Motor neuron (in vitro differentiated cells): ENCODE measurements around the gene TMEM94. TPM values are rescaled to one million over a fixed set of nuclear protein-coding genes. Genes with fewer than 3 reads are reported as not detected.

Experiments used
- ATAC-seq, 8 experiments: fragments of 200-7000 bp; cut with Tn5 transposase; replicated peaks in 6 of 8; 2 replicates each; pipeline ENCODE4 v1.8.0; 2021; ENCODE audit warnings: mild to moderate bottlenecking in 8 of 8, moderate library complexity in 8 of 8
- H3K27ac ChIP-seq, 2 donors: fragments of 250-450 bp; sonication (Bioruptor Pico); 2 replicates each; pipeline ENCODE4 v1.9.0; 2021; ENCODE audit warnings: antibody characterized with exemption in 2 of 2, mild to moderate bottlenecking in 2 of 2, moderate library complexity in 1 of 2
- H3K4me1 ChIP-seq, 2 donors: fragments of 250-450 bp; sonication (Bioruptor Pico); replicated peaks in 1 of 2; 2 replicates each; pipeline ENCODE4 v1.6.1; 2021; ENCODE audit warnings: antibody characterized with exemption in 2 of 2, mild to moderate bottlenecking in 2 of 2, moderate library complexity in 1 of 2
- H3K4me3 ChIP-seq, 5 donors: fragments of 250-450 bp; sonication (Bioruptor Pico); 2 replicates each; pipeline ENCODE4 v1.9.0; 2021; ENCODE audit warnings: antibody characterized with exemption in 5 of 5, mild to moderate bottlenecking in 5 of 5, moderate library complexity in 4 of 5
- WGBS, 10 experiments: fragments of 450-650 bp; shearing (Covaris generic); methylation state at CpG; one replicate each; pipeline ENCODE4 v1.0.0; 2022; 5-methylcytosine and 5-hydroxymethylcytosine counted together
- in situ Hi-C, 9 experiments: fragments of 400-800 bp; cut with MboI; loops; one replicate each; pipeline ENCODE4 v1.15.0; 2021; ENCODE audit warnings: low sequenced_read_pairs in 9 of 9, low pct_unique_long_range_greater_than_20kb in 2 of 9; ENCODE audit not compliant: unreplicated experiment in 9 of 9
- total RNA-seq, 8 experiments: library from RNA; unstranded; fragments of 300-600 nt; gene quantifications; 2 replicates each; pipeline versions ENCODE4 v1.2.3 to v1.2.4, GENCODE V29; 2022

The TMEM94 gene
- total RNA-seq, 8 experiments from 2014 or later = 19.3 to 92.7 (median 56.1) TPM

GRCh38 chr17:75505640-75506039 is 49.2 kb downstream of the TMEM94 start:
- Histone ChIP-seq H3K4me1 (peaks cover 18 to 26% of the 10 kb centered on the region in 2 donors), H3K4me3 (no peak overlapping the region), H3K27ac (no peak overlapping the region)
- in situ Hi-C loops = no loop called here
- 80% methylated on average over 1 of the region's 15 CpGs; no CpG with 5 or more reads in 8 of the 10 experiments for WGBS, 10 experiments
- ATAC-seq = no peak

DNA sequence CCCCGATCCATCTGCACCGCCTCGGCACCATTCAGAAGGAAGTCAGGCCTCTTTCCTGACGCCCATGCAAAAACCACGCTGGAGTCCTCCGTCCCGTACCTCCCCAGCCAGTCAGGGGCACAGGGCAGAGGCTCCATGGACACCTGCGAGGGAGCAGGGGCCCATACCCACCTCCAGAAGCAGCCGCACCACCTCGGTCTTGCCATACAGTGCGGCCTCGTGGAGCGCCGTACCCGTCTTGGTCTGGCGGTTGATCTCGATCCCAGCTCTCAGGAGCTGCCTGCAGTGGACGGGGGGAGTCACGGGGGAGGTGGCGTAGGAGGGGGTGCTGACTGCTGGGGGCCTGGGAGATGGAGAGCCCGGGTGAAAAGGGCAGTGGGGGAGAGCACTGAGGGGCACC is 49.7 kb downstream of the TMEM94 start:
- no peak for ATAC-seq
- WGBS, 10 experiments = 93 to 100% (median 100%) methylated on average over 1 to 7 of the region's 21 CpGs; no CpG with 5 or more reads in 6 of the 10 experiments
- in situ Hi-C loops = no loop called here
- H3K4me1 ChIP-seq = peaks cover 18 to 26% of the 10 kb centered on the region in 2 donors
- no peak overlapping the region for H3K27ac ChIP-seq
- H3K4me3 ChIP-seq = no peak overlapping the region

DNA sequence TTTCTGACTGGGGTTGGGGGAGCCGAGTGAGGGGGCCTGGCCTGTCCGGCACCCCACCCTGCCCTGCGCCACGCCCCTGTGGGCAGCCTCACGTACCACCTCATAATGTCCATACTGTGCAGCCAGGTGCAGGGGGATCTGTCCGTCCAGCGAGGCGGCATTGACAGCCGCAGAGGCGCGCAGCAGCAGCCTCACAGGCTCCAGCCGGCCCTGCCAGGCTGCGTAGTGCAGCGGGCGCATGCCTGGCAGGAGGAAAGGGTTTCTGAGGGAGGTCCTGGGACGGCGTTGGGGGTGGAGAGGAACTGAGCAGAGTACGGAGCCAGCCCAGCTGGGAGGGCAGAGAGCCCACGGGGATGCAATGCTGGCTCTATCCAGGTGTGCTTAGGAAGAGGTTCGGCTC is 50.5 kb downstream of the TMEM94 start:
- no peak for ATAC-seq
- in situ Hi-C loops = no loop called here
- Histone ChIP-seq H3K4me3 (no peak overlapping the region), H3K4me1 (peaks cover 18 to 32% of the 10 kb centered on the region in 2 donors), H3K27ac (no peak overlapping the region)
- WGBS, 10 experiments = 93 to 100% (median 97%) methylated on average over 2 to 14 of the region's 20 CpGs; no CpG with 5 or more reads in 6 of the 10 experiments

DNA sequence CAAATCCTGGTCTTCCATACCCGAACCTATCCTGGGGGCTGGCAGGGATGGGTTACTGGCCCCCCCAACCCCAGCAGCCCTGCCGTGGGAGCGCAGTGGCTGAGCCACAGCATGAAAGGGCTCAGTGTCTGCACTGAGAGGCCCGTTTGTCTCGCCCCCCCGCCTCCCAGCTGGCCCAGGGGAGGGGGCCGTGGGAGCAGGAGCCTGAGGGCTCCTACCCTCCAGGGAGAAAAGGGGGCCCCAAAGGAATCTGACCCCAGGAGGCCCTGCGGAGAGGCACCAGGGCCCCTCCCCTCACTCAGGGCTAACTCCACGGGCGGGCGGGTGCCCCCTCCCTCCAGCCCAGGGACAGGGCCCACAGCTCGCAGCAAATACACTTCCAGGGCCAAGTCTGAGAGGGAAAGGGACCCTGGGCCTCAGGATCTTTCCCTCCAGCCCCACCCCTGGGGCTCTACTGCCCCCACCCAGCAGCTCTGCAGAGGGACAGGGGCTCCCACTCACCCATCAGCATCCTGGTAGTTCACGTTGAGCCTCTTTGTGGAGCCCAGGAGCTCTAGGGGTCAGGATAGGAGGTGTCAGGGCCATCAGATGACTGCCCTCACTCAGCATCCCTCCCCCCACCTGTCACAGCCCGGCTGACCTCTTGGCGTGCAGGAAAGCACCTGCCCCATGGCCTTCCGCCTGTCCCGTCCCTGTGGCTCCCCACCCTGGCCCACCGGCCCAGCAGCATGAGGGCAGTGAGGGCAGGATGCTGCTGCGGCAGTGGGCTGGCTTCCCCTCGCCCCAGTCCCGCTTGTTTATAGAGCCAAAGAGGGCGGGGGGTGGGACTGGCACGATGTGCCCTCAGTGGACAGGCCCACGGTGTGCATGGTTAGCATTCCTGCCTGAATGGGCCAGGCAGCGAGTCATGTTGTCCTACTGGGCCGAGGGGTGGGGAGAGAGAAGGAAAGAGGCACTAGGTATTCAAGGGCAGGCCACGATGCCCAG is 51.6 kb downstream of the TMEM94 start:
- peaks cover 18 to 41% of the 10 kb centered on the region in 2 donors for H3K4me1 ChIP-seq
- H3K4me3 ChIP-seq = no peak overlapping the region
- 60 to 100% (median 83%) methylated on average over 1 to 3 of the region's 27 CpGs; no CpG with 5 or more reads in 7 of the 10 experiments for WGBS, 10 experiments
- in situ Hi-C loops = no loop called here
- H3K27ac ChIP-seq = peak overlapping the region in 1 of 2 donors; percentile 70
- ATAC-seq = peak in 5 of 8 experiments; percentile 50 to 73 (median 69)

- no peak overlapping the region for H3K27ac ChIP-seq
- no peak overlapping the region for H3K4me3 ChIP-seq
- H3K4me1 ChIP-seq = peaks cover 21 to 45% of the 10 kb centered on the region in 2 donors
- in situ Hi-C loops = no loop called here
- WGBS, 10 experiments = 42 to 100% (median 90%) methylated on average over 1 to 3 of the region's 5 CpGs; no CpG with 5 or more reads in 5 of the 10 experiments
- ATAC-seq = peak in 3 of 8 experiments; percentile 1 to 3 (median 2)
Measured at GRCh38 chr17:75508931-75509361, 52.5 kb downstream of the TMEM94 start.

DNA sequence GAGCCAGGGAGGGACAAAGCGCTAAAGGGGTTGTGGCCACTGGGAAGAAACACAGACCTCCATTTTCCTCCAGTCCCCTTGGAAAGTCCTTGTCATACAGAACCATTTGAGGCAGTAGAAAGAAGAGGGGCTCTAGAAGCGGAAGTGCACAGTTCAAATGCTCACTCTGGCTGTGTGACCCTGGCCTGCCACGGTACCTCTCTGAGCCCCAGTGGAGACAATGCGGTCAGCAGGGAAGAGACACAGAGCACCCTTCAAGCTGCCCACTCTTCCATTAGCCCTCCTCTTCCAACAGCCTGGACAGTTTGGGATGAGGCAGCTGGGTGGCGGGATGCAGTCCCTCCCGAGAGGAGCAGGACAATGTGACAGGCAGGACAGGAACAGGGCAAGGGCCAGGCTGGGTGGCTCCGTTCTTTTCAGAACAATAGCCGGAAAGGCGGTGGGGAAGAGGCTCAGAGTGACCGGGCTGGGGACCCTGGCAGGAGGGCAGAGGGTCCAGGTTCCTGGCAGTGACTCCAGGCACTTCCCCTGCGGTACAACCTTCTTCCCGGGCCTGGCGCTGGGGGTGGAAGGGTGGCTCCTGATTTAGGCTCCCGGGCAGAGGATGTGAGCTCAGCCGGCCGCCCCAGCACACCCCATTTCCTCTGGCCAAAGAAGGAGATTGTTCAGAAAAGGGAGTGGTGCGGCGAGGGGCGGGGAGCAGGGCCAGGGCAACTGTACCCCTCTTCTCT is 53.3 kb downstream of the TMEM94 start:
- no peak overlapping the region for H3K27ac ChIP-seq
- 82 to 100% (median 100%) methylated on average over 1 to 6 of the region's 19 CpGs; no CpG with 5 or more reads in 3 of the 10 experiments for WGBS, 10 experiments
- in situ Hi-C loops = no loop called here
- ATAC-seq = no peak
- H3K4me1 ChIP-seq = peaks cover 25 to 49% of the 10 kb centered on the region in 2 donors
- no peak overlapping the region for H3K4me3 ChIP-seq

GRCh38 chr17:75511270-75511609 is 54.8 kb downstream of the TMEM94 start:
- no peak overlapping the region for H3K27ac ChIP-seq
- no peak for ATAC-seq

GRCh38 chr17:75511610-75512575 is 55.5 kb downstream of the TMEM94 start:
- no peak overlapping the region for H3K4me3 ChIP-seq
- in situ Hi-C loops = no loop called here
- 56 to 91% (median 75%) methylated on average over 1 to 4 of the region's 13 CpGs; no CpG with 5 or more reads in 6 of the 10 experiments for WGBS, 10 experiments
- ATAC-seq = no peak
- no peak overlapping the region for H3K27ac ChIP-seq
- peaks cover 25 to 48% of the 10 kb centered on the region in 2 donors for H3K4me1 ChIP-seq

More at GRCh38 chr17:75511270-75511609, 54.8 kb downstream of the TMEM94 start:
- in situ Hi-C loops = no loop called here
- H3K4me1 ChIP-seq = peaks cover 25 to 49% of the 10 kb centered on the region in 2 donors
- no peak overlapping the region for H3K4me3 ChIP-seq
- 74 to 100% (median 83%) methylated on average over 1 to 3 of the region's 4 CpGs; no CpG with 5 or more reads in 5 of the 10 experiments for WGBS, 10 experiments

- WGBS, 10 experiments = 8 to 92% (median 65%) methylated on average over 1 to 8 of the region's 10 CpGs; no CpG with 5 or more reads in 2 of the 10 experiments
- ATAC-seq = no peak
- Histone ChIP-seq H3K4me3 (no peak overlapping the region), H3K27ac (no peak overlapping the region), H3K4me1 (peaks cover 22 to 41% of the 10 kb centered on the region in 2 donors)
- in situ Hi-C loops = no loop called here
Measured at GRCh38 chr17:75512926-75513640, 56.6 kb downstream of the TMEM94 start.

DNA sequence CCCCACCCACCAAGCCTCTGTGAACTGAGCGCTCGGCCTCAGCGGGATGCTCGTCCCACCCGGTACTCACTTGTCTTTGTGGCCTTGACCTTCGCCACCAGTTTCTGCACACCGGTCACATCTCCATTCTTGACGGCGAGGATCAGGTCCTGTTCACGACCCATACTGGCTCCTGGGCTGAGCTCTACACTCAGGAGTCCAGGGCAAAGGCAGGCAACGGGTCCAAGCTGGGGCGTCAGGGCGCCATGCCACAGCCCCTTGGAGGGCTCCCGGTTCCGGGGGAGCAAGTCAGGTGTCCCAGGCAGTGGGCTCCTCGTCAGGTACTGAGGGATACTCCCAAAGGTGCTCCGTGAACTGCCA is 57.2 kb downstream of the TMEM94 start:
- Histone ChIP-seq H3K27ac (no peak overlapping the region), H3K4me3 (peak overlapping the region in 2 of 5 donors; percentile 86 to 89), H3K4me1 (peaks cover 16 to 35% of the 10 kb centered on the region in 2 donors)
- in situ Hi-C loops = no loop called here
- no peak for ATAC-seq
- WGBS, 10 experiments = 80 to 100% methylated on average over 1 to 4 of the region's 17 CpGs; no CpG with 5 or more reads in 8 of the 10 experiments

DNA sequence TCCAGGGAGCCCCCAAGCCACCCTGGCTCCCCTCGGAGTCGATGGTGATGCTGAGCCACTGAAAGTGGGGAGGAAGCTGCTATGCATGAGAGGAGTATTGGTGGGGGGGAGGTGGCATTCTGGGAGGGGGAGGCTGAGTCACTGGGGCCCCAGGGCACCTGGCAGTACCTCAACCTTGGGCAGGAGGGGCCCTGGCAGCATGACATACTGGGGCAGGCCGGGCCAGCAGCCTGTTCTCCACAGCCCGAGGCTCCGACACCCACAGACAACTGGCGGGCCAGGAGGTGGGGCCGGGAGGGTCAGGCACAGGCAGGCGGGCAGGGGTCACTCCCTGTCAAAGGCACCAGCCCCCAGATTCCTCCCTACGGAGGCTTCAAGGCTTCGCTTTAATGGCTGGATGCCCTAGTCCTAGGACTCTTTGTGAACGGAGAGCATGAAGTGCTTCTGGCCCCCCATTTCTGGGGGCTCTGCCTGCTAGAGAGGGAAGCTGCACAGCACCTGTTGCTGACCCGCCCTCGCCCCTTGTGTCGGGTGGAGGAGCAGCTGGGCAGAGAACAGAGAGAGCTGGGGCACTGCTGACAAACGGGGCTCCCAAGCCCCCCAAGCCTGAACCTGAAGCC is 58.0 kb downstream of the TMEM94 start:
- no peak for ATAC-seq
- Histone ChIP-seq H3K4me1 (peaks cover 13 to 28% of the 10 kb centered on the region in 2 donors), H3K27ac (peak overlapping the region in 1 of 2 donors; percentile 16), H3K4me3 (peak overlapping the region; percentile 54 to 99 (median 89))
- in situ Hi-C loops = no loop called here
- 0 to 17% (median 0%) methylated on average over 1 to 2 of the region's 15 CpGs; no CpG with 5 or more reads in 7 of the 10 experiments for WGBS, 10 experiments
